Karpas-422 (cell line): ENCODE results near the gene LINGO3. TPM values are rescaled to one million over a fixed set of nuclear protein-coding genes. Genes with fewer than 3 reads are reported as not detected.

ENCODE experiments used
- DNase-seq: peaks from one replicate; pipeline ENCODE4 v3.0.0-alpha.2; 2015
- H2AFZ ChIP-seq: fragments of 200-600 bp; sonication (generic); 2 replicates; pipeline ENCODE4 v1.6.1; 2014; ENCODE audit warnings: antibody characterized with exemption, low read length, mixed read lengths
- H3K27ac ChIP-seq: fragments of 200-600 bp; sonication (generic); 2 replicates; pipeline ENCODE4 v1.5.1; 2014; ENCODE audit warnings: mild to moderate bottlenecking, low read length, moderate library complexity
- H3K27me3 ChIP-seq: fragments of 200-600 bp; sonication (generic); 2 replicates; pipeline ENCODE4 v1.6.1; 2014; ENCODE audit warnings: low read length, mixed read lengths
- H3K36me3 ChIP-seq: fragments of 200-600 bp; sonication (generic); 2 replicates; pipeline ENCODE4 v1.6.1; 2014; ENCODE audit warnings: low read length, mixed read lengths; ENCODE audit not compliant: insufficient read depth
- H3K4me1 ChIP-seq: fragments of 200-600 bp; sonication (generic); 2 replicates; pipeline ENCODE4 v1.6.1; 2014; ENCODE audit warnings: mild to moderate bottlenecking, low read length, mixed read lengths
- H3K4me2 ChIP-seq: fragments of 200-600 bp; sonication (generic); 2 replicates; pipeline ENCODE4 v1.6.1; 2014; ENCODE audit warnings: low read length, low read depth, mild to moderate bottlenecking; ENCODE audit not compliant: poor library complexity, severe bottlenecking
- H3K4me3 ChIP-seq: fragments of 200-600 bp; sonication (generic); 2 replicates; pipeline ENCODE4 v1.5.1; 2014; ENCODE audit warnings: mild to moderate bottlenecking, antibody characterized with exemption, low read length, mixed read lengths
- H3K79me2 ChIP-seq: fragments of 200-600 bp; sonication (generic); 2 replicates; pipeline ENCODE4 v1.6.1; 2014; ENCODE audit warnings: mild to moderate bottlenecking, low read length, mixed read lengths
- H3K9ac ChIP-seq: fragments of 200-600 bp; sonication (generic); 2 replicates; pipeline ENCODE4 v1.6.0; 2014; ENCODE audit warnings: low read length
- H3K9me2 ChIP-seq: fragments of 200-600 bp; sonication (generic), shearing (Covaris generic); replicated peaks from 2 replicates; pipeline ENCODE4 v1.6.0; 2014; ENCODE audit warnings: mild to moderate bottlenecking, low read length, moderate library complexity; ENCODE audit not compliant: insufficient read depth
- H3K9me3 ChIP-seq: fragments of 300-700, 200-600 bp; sonication (generic); 2 replicates; pipeline ENCODE4 v1.6.1; 2014; ENCODE audit warnings: low read length, mixed read lengths
- H4K20me1 ChIP-seq: fragments of 200-600 bp; sonication (generic); 2 replicates; pipeline ENCODE4 v1.6.1; 2014; ENCODE audit warnings: mild to moderate bottlenecking, antibody characterized with exemption, low read length, low read depth; ENCODE audit not compliant: insufficient read depth
- total RNA-seq: library from RNA; depleted of rRNA; stranded (reverse); fragments of >200 nt; shearing (Covaris generic); gene quantifications from 2 replicates; pipeline ENCODE4 v1.2.3, GENCODE V29; 2014; ENCODE audit warnings: low replicate concordance

Gene LINGO3
- total RNA-seq, 1 experiment from 2014 or later: not detected

DNA sequence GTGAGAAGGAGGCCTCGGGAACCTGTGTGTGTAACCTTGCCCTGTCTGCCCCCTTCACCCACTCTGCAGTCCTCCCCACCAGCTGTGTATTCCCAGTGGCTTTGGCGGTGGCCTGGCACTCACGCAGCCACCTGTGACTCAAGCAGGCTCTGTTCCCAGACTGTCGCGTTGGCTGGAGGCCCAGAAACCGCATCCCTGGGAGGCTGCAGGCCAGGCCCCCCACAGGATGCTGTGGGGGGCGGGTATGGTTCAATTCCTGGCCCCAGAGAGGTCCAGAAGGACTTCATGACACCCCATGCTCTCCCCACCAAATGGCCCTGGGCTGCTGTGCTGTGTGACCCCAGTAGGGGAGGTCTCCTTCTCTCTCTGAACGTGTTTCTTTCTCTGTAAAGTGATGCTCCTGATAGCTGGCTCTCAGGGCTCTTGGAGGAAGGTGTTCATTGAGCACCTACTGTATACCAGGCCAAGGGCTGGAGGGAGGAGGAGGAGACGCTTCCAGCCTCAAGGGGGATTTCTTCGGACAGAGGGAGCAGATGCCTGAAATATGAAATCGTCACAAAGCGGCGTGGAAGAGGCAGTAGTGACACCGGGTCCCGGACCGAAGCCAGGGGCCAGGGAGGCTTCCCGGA, 1.9 kb upstream of the LINGO3 start:
- H3K79me2 ChIP-seq: no peaks in the 10 kb centered on the region
- DNase-seq: no peak
- no peak overlapping the region for H3K27ac ChIP-seq
- H3K27me3 ChIP-seq: no peaks in the 10 kb centered on the region
- no peaks in the 10 kb centered on the region for H3K4me1 ChIP-seq
- no peak overlapping the region for H3K4me2 ChIP-seq
- H3K4me3 ChIP-seq: no peak overlapping the region
- no peaks in the 10 kb centered on the region for H4K20me1 ChIP-seq
- peaks cover 3% of the 10 kb centered on the region for H3K9me3 ChIP-seq
- H3K36me3 ChIP-seq: no peaks in the 10 kb centered on the region
- no peak overlapping the region for H3K9ac ChIP-seq
- H3K9me2 ChIP-seq: no peaks in the 10 kb centered on the region
- no peak overlapping the region for H2AFZ ChIP-seq

DNA sequence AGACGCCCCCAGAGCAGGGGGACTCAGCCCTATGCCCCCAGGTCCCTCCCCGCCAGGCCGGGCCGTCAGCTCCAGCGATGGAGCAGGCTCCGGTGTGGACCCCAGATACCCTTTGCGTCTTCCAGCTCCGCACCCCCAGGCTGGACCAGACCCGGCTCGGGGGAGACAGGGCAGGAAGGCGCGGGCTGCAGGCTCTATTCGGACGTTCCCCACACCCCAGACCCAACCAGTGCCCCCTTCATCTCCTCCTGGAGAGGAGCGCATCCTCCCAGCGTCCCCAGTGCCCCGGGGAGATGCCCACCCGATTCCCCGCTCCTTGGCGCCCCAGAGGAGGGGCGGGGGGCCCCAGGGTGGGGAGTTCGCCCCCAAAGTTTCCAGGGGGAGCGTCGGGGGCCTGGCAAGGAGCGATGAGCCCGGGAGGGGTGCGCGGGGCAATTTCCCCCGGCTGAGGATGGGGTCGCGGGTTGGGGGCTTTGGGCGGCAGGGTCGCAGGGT, 389 bp downstream of the LINGO3 start:
- Histone ChIP-seq H3K4me3 (no peak overlapping the region), H3K4me2 (no peak overlapping the region)

DNA sequence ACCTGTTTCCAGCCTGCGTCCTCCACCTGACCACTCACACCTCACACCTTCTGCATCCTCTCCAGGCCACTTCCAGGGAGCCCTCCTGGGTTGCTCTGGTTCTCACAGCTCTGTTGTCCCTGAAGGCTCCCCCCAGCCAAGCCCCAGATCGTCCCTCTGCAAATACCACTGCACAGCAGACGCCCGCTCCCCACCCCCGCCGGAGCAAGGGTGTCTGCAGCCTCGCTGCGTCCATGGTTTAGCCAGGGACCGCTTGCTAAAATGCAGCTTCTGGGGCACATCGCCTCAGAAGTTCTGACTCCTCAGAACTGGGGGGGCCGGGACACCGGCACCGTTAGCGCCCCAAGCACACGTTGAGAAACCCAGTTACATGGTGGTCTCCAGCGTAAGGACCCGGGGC, 983 bp downstream of the LINGO3 start:
- no peak overlapping the region for H3K9ac ChIP-seq
- no peaks in the 10 kb centered on the region for H3K4me1 ChIP-seq
- H3K4me2 ChIP-seq: no peak overlapping the region
- H2AFZ ChIP-seq: no peak overlapping the region
- no peaks in the 10 kb centered on the region for H3K79me2 ChIP-seq
- H3K27ac ChIP-seq: no peak overlapping the region
- no peaks in the 10 kb centered on the region for H4K20me1 ChIP-seq
- no peak overlapping the region for H3K4me3 ChIP-seq
- H3K9me3 ChIP-seq: no peaks in the 10 kb centered on the region
- DNase-seq: no peak
- no peaks in the 10 kb centered on the region for H3K36me3 ChIP-seq
- no peaks in the 10 kb centered on the region for H3K9me2 ChIP-seq
- H3K27me3 ChIP-seq: no peaks in the 10 kb centered on the region

More for the DNA sequence above, 389 bp downstream of the LINGO3 start:
- Histone ChIP-seq H3K36me3 (no peaks in the 10 kb centered on the region), H3K9me3 (no peaks in the 10 kb centered on the region), H3K27me3 (no peaks in the 10 kb centered on the region), H3K27ac (no peak overlapping the region), H3K9ac (no peak overlapping the region), H3K79me2 (no peaks in the 10 kb centered on the region), H3K9me2 (no peaks in the 10 kb centered on the region), H4K20me1 (no peaks in the 10 kb centered on the region), H3K4me1 (no peaks in the 10 kb centered on the region), H2AFZ (no peak overlapping the region)
- DNase-seq: no peak

DNA sequence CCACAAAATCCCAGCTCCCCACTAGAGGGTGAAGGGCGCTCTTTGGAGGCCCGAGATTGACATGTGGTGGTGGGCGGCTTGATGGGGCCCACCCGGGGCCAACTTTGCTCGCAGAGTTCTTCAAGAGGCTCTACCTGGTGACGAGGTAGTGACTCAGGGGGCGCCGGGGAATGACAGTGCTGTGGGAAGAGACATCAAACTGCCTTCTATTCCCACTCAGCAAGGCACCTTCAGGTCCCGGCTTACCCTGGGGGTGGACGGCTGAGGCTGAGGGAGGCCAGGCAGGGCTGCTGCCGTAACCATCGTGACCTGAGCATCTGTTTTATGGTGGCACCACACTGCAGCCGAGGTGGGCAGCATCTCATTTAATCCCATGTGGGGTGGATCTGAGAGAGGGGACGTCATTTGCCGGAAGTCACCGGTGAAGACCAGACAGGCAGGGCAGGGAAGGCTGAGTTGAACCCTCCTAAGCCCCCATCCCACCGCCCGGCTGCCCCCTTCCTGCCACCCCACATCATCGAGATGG, 1.6 kb downstream of the LINGO3 start:
- Histone ChIP-seq H3K4me2 (no peak overlapping the region), H3K4me3 (no peak overlapping the region), H3K79me2 (no peaks in the 10 kb centered on the region), H2AFZ (no peak overlapping the region), H3K9ac (no peak overlapping the region), H4K20me1 (no peaks in the 10 kb centered on the region), H3K4me1 (no peaks in the 10 kb centered on the region), H3K9me3 (no peaks in the 10 kb centered on the region), H3K27me3 (no peaks in the 10 kb centered on the region), H3K9me2 (no peaks in the 10 kb centered on the region), H3K36me3 (no peaks in the 10 kb centered on the region), H3K27ac (no peak overlapping the region)
- DNase-seq: no peak

DNA sequence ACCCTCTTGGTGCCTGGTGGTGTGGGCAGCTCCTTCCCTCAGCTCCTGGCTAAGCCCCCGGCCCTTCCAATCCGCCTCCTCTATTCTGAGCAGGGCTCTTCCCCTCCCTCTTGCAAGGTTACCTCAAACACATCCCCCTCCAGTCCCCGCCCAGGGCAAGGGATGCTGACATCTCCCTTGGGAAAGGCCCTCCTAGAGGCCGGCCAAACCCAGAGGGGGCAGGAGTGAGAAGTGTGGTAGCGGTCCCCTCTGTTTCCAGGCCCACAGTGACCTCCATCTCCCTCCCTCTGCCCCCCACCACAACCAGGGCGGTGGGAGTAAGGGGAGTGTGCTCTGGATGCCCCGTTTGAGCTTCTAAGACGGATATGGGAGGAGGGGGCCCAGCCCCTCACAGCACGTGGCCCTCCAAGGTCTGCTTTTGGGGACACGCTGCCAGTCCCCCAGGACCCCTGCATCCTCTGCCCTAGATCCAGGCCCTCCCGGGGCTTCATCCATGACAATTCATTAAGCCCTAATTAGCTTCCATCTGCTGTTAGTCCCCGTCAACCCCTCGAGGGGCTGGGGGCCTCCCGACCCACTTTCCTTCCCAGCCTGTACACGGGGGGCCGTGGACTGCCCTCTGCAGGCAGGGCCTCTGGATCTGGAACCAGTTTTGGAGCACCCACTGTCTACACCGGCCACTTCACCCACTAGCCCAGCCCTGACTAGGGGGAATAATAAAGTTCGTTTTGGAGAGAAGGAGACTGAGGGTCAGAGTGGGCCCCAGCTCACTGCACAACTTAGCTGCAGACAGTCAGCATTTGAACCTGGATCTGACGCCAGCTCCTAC, 2.3 kb downstream of the LINGO3 start:
- Histone ChIP-seq H3K79me2 (no peaks in the 10 kb centered on the region), H3K36me3 (no peaks in the 10 kb centered on the region), H3K9me2 (no peaks in the 10 kb centered on the region), H3K9me3 (no peaks in the 10 kb centered on the region), H3K4me3 (no peak overlapping the region), H3K4me2 (no peak overlapping the region), H4K20me1 (no peaks in the 10 kb centered on the region), H3K27ac (no peak overlapping the region), H3K27me3 (no peaks in the 10 kb centered on the region), H3K9ac (no peak overlapping the region), H3K4me1 (no peaks in the 10 kb centered on the region), H2AFZ (no peak overlapping the region)
- DNase-seq: no peak

DNA sequence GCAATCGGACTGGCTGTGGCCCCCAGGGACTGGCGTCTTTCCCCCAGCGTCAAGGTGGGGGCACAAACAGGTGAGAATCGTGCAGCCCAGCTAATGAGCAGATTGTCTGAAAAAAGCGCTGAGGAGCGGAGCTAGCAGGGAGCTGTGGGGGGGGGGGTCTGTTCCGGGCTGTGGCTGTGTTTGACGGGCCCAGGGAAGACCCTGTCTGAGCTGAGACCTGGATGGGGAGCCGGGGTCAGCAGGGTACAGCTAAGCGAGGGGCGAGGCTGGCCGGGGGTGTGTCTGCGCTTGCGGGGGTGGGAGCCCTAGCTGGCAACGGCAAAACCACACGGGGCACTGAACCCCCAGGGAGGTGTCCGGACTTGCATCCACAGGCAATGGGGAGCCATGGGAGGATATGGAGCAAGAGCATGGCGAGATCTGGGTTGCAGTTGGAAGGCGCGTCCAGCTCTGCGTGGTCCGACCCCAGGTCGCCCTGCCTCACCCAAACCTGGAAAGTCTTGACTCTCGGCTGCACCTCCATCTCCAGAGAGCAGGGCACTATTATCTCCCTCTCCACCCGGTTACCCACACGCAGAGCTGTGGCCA, 4.6 kb downstream of the LINGO3 start:
- DNase-seq: no peak
- Histone ChIP-seq H3K4me2 (no peak overlapping the region), H3K79me2 (no peaks in the 10 kb centered on the region), H3K9me2 (no peaks in the 10 kb centered on the region), H3K9me3 (no peaks in the 10 kb centered on the region), H3K27ac (no peak overlapping the region), H2AFZ (no peak overlapping the region), H4K20me1 (no peaks in the 10 kb centered on the region), H3K27me3 (no peaks in the 10 kb centered on the region), H3K9ac (no peak overlapping the region), H3K4me3 (no peak overlapping the region), H3K36me3 (no peaks in the 10 kb centered on the region), H3K4me1 (no peaks in the 10 kb centered on the region)

DNA sequence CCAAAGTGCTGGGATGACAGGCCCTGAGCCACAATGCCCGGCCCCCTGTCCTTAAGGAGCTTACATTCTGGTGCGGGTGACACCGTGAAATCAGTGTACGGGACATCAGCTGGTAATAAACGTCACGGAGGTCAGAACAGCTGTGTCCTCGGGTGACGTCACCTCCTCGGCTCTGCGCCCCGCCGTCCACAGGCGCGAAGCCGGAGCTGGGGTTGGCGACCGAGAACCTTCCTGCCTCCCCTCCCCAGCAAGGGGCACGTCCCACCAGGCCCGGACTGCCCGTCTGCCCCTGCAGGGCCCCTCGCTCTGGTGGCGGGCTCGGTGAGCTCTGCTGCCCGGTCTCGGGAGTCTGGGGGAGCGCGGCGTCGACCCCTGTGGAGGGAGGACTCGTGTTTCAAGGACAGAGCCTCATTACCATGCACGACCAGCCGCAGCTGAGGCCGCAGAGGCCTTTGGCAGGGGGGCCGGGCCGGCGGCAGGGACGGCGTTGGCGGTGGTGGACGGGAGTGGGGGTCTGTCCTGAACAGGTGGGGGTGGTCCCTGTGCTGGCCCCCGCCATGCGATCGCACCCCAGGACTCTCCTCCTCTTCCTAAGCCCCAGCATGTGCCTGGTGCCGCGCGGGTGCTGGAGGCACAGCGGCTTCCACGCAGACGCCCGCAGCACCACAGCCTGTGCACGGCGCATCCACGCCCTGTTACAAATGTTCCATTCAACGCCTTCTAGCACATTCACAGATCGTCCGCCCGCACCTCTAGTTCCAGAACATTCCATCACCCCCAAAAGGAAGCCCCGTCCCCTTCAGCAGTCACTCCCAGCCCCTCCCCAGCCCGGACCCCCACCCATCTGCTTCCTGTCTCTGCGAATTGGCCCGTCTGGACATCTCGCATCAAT, 5.4 kb downstream of the LINGO3 start:
- H3K9ac ChIP-seq: no peak overlapping the region
- DNase-seq: no peak
- H3K4me1 ChIP-seq: no peaks in the 10 kb centered on the region
- no peaks in the 10 kb centered on the region for H3K79me2 ChIP-seq
- no peak overlapping the region for H2AFZ ChIP-seq
- H4K20me1 ChIP-seq: no peaks in the 10 kb centered on the region
- H3K27me3 ChIP-seq: no peaks in the 10 kb centered on the region
- no peak overlapping the region for H3K4me2 ChIP-seq
- H3K36me3 ChIP-seq: no peaks in the 10 kb centered on the region
- no peak overlapping the region for H3K27ac ChIP-seq
- no peaks in the 10 kb centered on the region for H3K9me2 ChIP-seq
- no peak overlapping the region for H3K4me3 ChIP-seq
- no peaks in the 10 kb centered on the region for H3K9me3 ChIP-seq
